Neural progenitor cell (in vitro differentiated cells): ENCODE results near the gene TTLL3. TPM values are rescaled to one million over a fixed set of nuclear protein-coding genes. Genes with fewer than 3 reads are reported as not detected.
"Not testable (repeated sequence)": the region's sequence is repeated elsewhere in the genome, so short reads cannot be mapped to it uniquely, and the experiment has no call there.

Experiments used
- DNase-seq: peaks from one replicate; pipeline ENCODE4 v3.0.0-alpha.2; 2016; ENCODE audit warnings: low spot score
- H2AFZ ChIP-seq: fragments of 200-600 bp; sonication (generic); replicated peaks from 2 replicates; pipeline ENCODE4 v1.6.1; 2016; ENCODE audit warnings: antibody characterized with exemption
- H3F3A ChIP-seq: fragments of 200-600 bp; sonication (generic); 2 replicates; pipeline ENCODE4 v1.6.1; 2016; ENCODE audit warnings: antibody characterized with exemption, low read depth
- H3K27ac ChIP-seq: fragments of 200-600 bp; sonication (generic); 2 replicates; pipeline ENCODE4 v1.5.1; 2016; ENCODE audit warnings: mild to moderate bottlenecking
- H3K27me3 ChIP-seq: fragments of 200-600 bp; sonication (generic); 2 replicates; pipeline ENCODE4 v1.6.1; 2016; ENCODE audit warnings: mild to moderate bottlenecking, moderate library complexity
- H3K36me3 ChIP-seq: fragments of 200-600 bp; sonication (generic); 2 replicates; pipeline ENCODE4 v1.5.1; 2016
- H3K4me1 ChIP-seq: fragments of 200-600 bp; sonication (generic); 2 replicates; pipeline ENCODE4 v1.6.1; 2016; ENCODE audit warnings: mixed run types
- H3K4me2 ChIP-seq: fragments of 200-600 bp; sonication (generic); 2 replicates; pipeline ENCODE4 v1.6.1; 2016
- H3K4me3 ChIP-seq: fragments of 200-600 bp; sonication (generic); 2 replicates; pipeline ENCODE4 v1.5.1; 2016
- H3K79me2 ChIP-seq: fragments of 200-600 bp; sonication (generic); 2 replicates; pipeline ENCODE4 v1.6.1; 2016; ENCODE audit warnings: low read depth
- H3K9ac ChIP-seq: fragments of 200-600 bp; sonication (generic); 2 replicates; pipeline ENCODE4 v1.6.1; 2016
- H3K9me3 ChIP-seq: fragments of 200-600 bp; sonication (generic); 2 replicates; pipeline ENCODE4 v1.5.1; 2016; ENCODE audit warnings: low read depth
- H4K20me1 ChIP-seq: fragments of 200-600 bp; sonication (generic); 2 replicates; pipeline ENCODE4 v1.6.1; 2016; ENCODE audit warnings: low read depth
- H3K27ac Mint-ChIP-seq: 3 replicates; pipeline ENCODE4 v1.8.0; 2021; ENCODE audit warnings: mixed read lengths
- H3K27me3 Mint-ChIP-seq: 2 replicates; pipeline ENCODE4 v1.8.0; 2022; ENCODE audit warnings: low read depth, mild to moderate bottlenecking, inconsistent platforms, moderate library complexity, mixed read lengths; ENCODE audit not compliant: insufficient read depth
- H3K36me3 Mint-ChIP-seq: 3 replicates; pipeline ENCODE4 v1.8.0; 2021; ENCODE audit warnings: mixed read lengths
- H3K4me1 Mint-ChIP-seq: 3 replicates; pipeline ENCODE4 v1.8.0; 2021; ENCODE audit warnings: mixed read lengths
- H3K4me3 Mint-ChIP-seq: 3 replicates; pipeline ENCODE4 v1.8.0; 2021; ENCODE audit warnings: mild to moderate bottlenecking, moderate library complexity, mixed read lengths
- H3K9me3 Mint-ChIP-seq: 3 replicates; pipeline ENCODE4 v1.8.0; 2020; ENCODE audit warnings: mixed read lengths
- EZH2 ChIP-seq: fragments of 200-600 bp; sonication (generic); IDR thresholded peaks from 2 replicates; pipeline ENCODE4 v1.6.1; 2017; ENCODE audit warnings: antibody characterized with exemption, mild to moderate bottlenecking, moderate library complexity
- EZH2phosphoT487 ChIP-seq: fragments of 200-600 bp; sonication (generic); IDR thresholded peaks from 2 replicates; pipeline ENCODE4 v1.6.1; 2017; ENCODE audit warnings: antibody characterized with exemption
- total RNA-seq: library from RNA; depleted of rRNA; stranded (reverse); fragments of >200 nt; gene quantifications from 2 replicates; pipeline ENCODE4 v1.2.3, GENCODE V29; 2015; ENCODE audit warnings: low replicate concordance
- TF ChIP-seq, protein P1 (sequence below): fragments of 200-600 bp; sonication (generic); IDR thresholded peaks from 2 replicates; pipeline ENCODE4 v1.5.1; 2017; ENCODE audit warnings: antibody characterized with exemption, mild to moderate bottlenecking

Gene TTLL3
- total RNA-seq, 1 donor from 2014 or later, result 15.0 TPM

DNA sequence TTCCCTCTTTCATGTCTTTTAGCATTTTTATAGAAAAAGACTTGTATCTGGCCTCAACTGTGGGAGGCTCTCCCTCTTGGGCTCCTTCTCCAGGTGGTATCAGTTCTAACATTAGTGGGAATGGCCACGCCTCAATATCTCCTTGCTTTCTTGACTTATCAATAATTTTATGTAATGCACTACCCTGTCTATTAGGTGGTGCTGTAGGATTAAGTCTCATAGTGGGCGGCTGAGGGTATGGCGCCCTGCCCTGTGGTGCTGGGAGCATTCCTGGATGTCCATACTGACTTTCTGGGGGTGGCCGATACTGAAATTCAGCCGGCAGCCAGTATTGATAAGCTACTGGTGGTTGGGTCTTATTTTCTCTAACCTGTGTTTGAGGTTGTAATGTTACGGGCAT is 42.5 kb downstream of the TTLL3 start:
- no peak overlapping the region for H3K4me3 ChIP-seq
- no peaks in the 10 kb centered on the region for H3K36me3 ChIP-seq
- no peak overlapping the region for H3K9ac ChIP-seq
- H3K4me2 ChIP-seq, result no peak overlapping the region
- H3K9me3 ChIP-seq, result no peaks in the 10 kb centered on the region
- no peaks in the 10 kb centered on the region for H4K20me1 ChIP-seq
- no peaks in the 10 kb centered on the region for H3K79me2 ChIP-seq
- H3K27me3 ChIP-seq, result peaks cover 23% of the 10 kb centered on the region
- no peak overlapping the region for H3K27ac ChIP-seq
- H2AFZ ChIP-seq, result no peak overlapping the region
- Mint-ChIP-seq H3K4me3 (no peak overlapping the region), H3K36me3 (no peaks in the 10 kb centered on the region), H3K27me3 (peaks cover 14% of the 10 kb centered on the region), H3K9me3 (peaks cover 2% of the 10 kb centered on the region), H3K4me1 (peaks cover 22% of the 10 kb centered on the region), H3K27ac (no peak overlapping the region)
- peaks cover 18% of the 10 kb centered on the region for H3K4me1 ChIP-seq
- no peak for DNase-seq
- TF ChIP-seq EZH2, result no peak
- TF ChIP-seq EZH2phosphoT487, result no peak
- TF ChIP-seq, protein P1, sequence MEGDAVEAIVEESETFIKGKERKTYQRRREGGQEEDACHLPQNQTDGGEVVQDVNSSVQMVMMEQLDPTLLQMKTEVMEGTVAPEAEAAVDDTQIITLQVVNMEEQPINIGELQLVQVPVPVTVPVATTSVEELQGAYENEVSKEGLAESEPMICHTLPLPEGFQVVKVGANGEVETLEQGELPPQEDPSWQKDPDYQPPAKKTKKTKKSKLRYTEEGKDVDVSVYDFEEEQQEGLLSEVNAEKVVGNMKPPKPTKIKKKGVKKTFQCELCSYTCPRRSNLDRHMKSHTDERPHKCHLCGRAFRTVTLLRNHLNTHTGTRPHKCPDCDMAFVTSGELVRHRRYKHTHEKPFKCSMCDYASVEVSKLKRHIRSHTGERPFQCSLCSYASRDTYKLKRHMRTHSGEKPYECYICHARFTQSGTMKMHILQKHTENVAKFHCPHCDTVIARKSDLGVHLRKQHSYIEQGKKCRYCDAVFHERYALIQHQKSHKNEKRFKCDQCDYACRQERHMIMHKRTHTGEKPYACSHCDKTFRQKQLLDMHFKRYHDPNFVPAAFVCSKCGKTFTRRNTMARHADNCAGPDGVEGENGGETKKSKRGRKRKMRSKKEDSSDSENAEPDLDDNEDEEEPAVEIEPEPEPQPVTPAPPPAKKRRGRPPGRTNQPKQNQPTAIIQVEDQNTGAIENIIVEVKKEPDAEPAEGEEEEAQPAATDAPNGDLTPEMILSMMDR, result no peak
- H3F3A ChIP-seq, result peaks cover 8% of the 10 kb centered on the region

DNA sequence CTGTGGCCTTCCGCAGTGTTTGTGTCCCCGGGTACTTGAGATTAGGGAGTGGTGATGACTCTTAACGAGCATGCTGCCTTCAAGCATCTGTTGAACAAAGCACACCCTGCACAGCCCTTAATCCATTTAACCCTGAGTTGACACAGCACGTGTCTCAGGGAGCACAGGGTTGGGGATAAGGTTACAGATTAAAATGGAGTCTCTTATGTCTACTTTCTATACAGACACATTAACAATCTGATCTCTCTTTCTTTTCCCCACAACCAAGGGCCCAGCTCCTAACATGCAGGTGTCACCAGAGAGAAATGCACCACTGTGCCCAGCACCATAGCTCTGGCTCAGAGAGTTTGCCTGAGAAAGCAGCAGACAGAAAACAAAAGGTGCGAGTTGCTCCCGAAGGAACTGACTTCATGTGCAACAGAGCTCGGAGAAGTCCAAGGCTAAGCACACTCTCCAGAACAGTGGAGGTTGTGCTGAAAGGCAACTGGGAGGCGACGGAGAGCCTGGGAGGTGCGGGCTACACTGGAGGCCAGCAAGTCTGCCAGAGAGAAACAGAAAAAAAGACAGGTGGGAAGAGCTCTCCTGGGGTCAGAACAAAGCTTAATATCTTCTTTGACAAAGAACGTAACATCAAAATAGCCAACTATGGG is 44.4 kb downstream of the TTLL3 start:
- H2AFZ ChIP-seq, H3K4me3 ChIP-seq, H4K20me1 ChIP-seq, H3K9me3 Mint-ChIP-seq, H3F3A ChIP-seq, H3K27ac ChIP-seq, H3K4me3 Mint-ChIP-seq, H3K9ac ChIP-seq, H3K36me3 ChIP-seq, H3K9me3 ChIP-seq, H3K79me2 ChIP-seq, H3K36me3 Mint-ChIP-seq: not testable (repeated sequence)
- peaks cover 24% of the 10 kb centered on the region for H3K4me1 Mint-ChIP-seq
- Histone ChIP-seq H3K4me1 (peaks cover 18% of the 10 kb centered on the region), H3K27me3 (peaks cover 23% of the 10 kb centered on the region), H3K4me2 (peak overlapping the region; percentile 61)
- peak; percentile 31 for TF ChIP-seq EZH2phosphoT487
- DNase-seq, result peak; percentile 70
- H3K27me3 Mint-ChIP-seq, result peaks cover 14% of the 10 kb centered on the region
- H3K27ac Mint-ChIP-seq, result peak overlapping the region; percentile 76

DNA sequence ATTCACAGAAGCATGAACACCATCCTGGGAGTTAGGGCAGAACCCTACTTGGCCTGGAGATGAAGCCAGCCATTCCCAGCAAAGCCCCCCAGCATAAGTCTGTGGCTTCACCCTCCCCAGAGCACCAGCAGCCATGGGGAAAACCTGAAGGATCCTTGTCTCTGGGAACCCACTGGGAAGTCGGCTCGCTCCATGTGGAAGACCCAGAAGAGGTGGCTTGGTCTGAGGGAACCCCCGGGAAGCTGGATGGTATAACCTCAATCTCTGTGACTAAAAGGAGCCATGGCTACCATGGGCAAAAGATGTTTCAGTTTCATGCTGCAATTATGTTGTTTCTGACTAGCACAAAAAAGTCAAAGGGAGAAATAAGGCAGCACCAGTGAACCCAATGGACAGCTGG is 45.5 kb downstream of the TTLL3 start:
- Histone ChIP-seq H3K9me3 (no peaks in the 10 kb centered on the region), H2AFZ (no peak overlapping the region), H3K9ac (no peak overlapping the region), H3K4me2 (no peak overlapping the region), H3K4me3 (no peak overlapping the region), H3F3A (peaks cover 8% of the 10 kb centered on the region), H3K27me3 (peaks cover 23% of the 10 kb centered on the region), H3K4me1 (peaks cover 21% of the 10 kb centered on the region), H3K79me2 (no peaks in the 10 kb centered on the region), H4K20me1 (no peaks in the 10 kb centered on the region), H3K27ac (no peak overlapping the region), H3K36me3 (no peaks in the 10 kb centered on the region)
- no peak for TF ChIP-seq EZH2
- TF ChIP-seq, protein P1, result no peak
- TF ChIP-seq EZH2phosphoT487, result no peak
- no peak for DNase-seq
- peaks cover 11% of the 10 kb centered on the region for H3K27me3 Mint-ChIP-seq
- no peak overlapping the region for H3K27ac Mint-ChIP-seq
- H3K36me3 Mint-ChIP-seq, result no peaks in the 10 kb centered on the region
- H3K4me3 Mint-ChIP-seq, result no peak overlapping the region
- H3K9me3 Mint-ChIP-seq, result peaks cover 2% of the 10 kb centered on the region
- H3K4me1 Mint-ChIP-seq, result peaks cover 28% of the 10 kb centered on the region

DNA sequence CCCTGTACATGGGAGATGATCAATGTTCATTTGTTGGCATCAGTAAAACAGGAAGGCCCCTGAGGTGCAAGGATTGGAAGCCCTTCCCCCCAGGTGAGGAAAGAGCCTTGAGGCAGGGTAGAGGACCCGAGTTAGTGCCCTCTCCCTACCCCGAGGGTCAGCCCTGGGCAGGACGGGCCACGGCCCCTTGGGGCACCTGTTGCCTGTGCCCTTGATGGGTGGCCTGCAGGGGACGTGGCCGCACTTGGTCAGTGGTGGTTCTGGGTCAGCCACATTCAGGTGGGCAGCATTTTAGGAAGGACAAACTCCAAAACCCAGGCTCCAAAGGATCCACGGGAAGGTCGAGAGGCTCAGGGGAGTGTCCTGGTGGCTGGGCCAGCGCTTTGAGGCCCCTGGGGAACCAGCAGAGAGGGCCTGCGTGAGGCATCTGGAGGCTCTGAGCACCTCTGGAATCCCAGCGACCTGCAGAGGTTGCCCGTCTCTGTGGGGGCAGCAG is 49.5 kb downstream of the TTLL3 start:
- Histone ChIP-seq H3K9ac (no peak overlapping the region), H3K9me3 (no peaks in the 10 kb centered on the region), H3K27me3 (peaks cover 29% of the 10 kb centered on the region), H3K36me3 (no peaks in the 10 kb centered on the region), H3K79me2 (no peaks in the 10 kb centered on the region), H3K4me3 (no peak overlapping the region), H3K27ac (no peak overlapping the region), H3F3A (peaks cover 11% of the 10 kb centered on the region), H2AFZ (no peak overlapping the region), H3K4me2 (no peak overlapping the region), H3K4me1 (peaks cover 17% of the 10 kb centered on the region), H4K20me1 (no peaks in the 10 kb centered on the region)
- Mint-ChIP-seq H3K27me3 (peaks cover 13% of the 10 kb centered on the region), H3K36me3 (no peaks in the 10 kb centered on the region), H3K4me1 (peaks cover 31% of the 10 kb centered on the region), H3K9me3 (peaks cover 2% of the 10 kb centered on the region), H3K27ac (no peak overlapping the region), H3K4me3 (no peak overlapping the region)
- no peak for DNase-seq
- TF ChIP-seq EZH2, result no peak
- TF ChIP-seq, protein P1, result no peak
- no peak for TF ChIP-seq EZH2phosphoT487
